Neuron (in vitro differentiated cells): ENCODE results near the gene RHOT1.
A peak's percentile ranks its signal among the peaks of the same experiment; 100 is the strongest.
"Not testable (repeated sequence)": the region's sequence is repeated elsewhere in the genome, so short reads cannot be mapped to it uniquely, and the experiment has no call there.

Experiments
- H2AFZ ChIP-seq: one replicate; pipeline ENCODE4 v1.6.1; 2013; ENCODE audit warnings: low read depth, mild to moderate bottlenecking, inconsistent platforms, low read length, moderate library complexity
- H3K27me3 ChIP-seq: one replicate; pipeline ENCODE4 v1.6.1; 2013; ENCODE audit warnings: low read length; ENCODE audit not compliant: insufficient read depth
- H3K36me3 ChIP-seq: one replicate; pipeline ENCODE4 v1.6.1; 2013; ENCODE audit warnings: low read length; ENCODE audit not compliant: insufficient read depth
- H3K4me1 ChIP-seq: one replicate; pipeline ENCODE4 v1.6.1; 2013; ENCODE audit warnings: low read length; ENCODE audit not compliant: insufficient read depth
- H3K4me3 ChIP-seq: 2 replicates; pipeline ENCODE4 v1.5.1; 2013; ENCODE audit warnings: mild to moderate bottlenecking, low read length, moderate library complexity
- H3K9me3 ChIP-seq: one replicate; pipeline ENCODE4 v1.6.1; 2013; ENCODE audit warnings: low read length

RHOT1 gene

GRCh38 chr17:32112416-32112815 lies 29.9 kb upstream of the RHOT1 start:
- Histone ChIP-seq H3K27me3 (no peaks in the 10 kb centered on the region), H2AFZ (no peak overlapping the region), H3K9me3 (no peaks in the 10 kb centered on the region), H3K4me3 (no peak overlapping the region), H3K36me3 (no peaks in the 10 kb centered on the region), H3K4me1 (peaks cover 5% of the 10 kb centered on the region)

GRCh38 chr17:32114536-32114935 lies 27.8 kb upstream of the RHOT1 start:
- H2AFZ ChIP-seq, result peak overlapping the region; percentile 24
- no peaks in the 10 kb centered on the region for H3K36me3 ChIP-seq
- peaks cover 5% of the 10 kb centered on the region for H3K4me1 ChIP-seq
- no peaks in the 10 kb centered on the region for H3K9me3 ChIP-seq
- no peak overlapping the region for H3K4me3 ChIP-seq
- no peaks in the 10 kb centered on the region for H3K27me3 ChIP-seq

GRCh38 chr17:32115546-32115945 lies 26.8 kb upstream of the RHOT1 start:
- H2AFZ ChIP-seq, H3K4me3 ChIP-seq, H3K27me3 ChIP-seq, H3K9me3 ChIP-seq, H3K36me3 ChIP-seq: not testable (repeated sequence)
- peaks cover 11% of the 10 kb centered on the region for H3K4me1 ChIP-seq

DNA sequence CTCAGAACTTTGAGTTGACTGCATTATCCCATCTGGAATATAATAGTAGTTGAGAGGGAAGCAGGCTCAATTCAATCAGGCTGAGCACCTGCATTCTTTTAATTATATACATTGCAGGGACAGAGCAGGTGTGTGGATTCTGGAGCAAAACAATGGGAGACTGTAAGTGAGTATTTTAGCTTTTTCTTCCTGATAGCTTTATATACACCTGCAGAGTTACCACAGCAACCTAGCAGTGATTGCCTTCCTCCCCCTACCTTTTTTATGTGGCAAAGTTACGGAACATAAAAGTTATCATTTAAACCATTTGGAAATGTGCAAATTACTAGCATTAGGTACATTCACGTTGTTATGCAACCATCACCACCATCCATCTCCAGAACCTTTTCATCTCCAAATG lies 25.4 kb upstream of the RHOT1 start:
- Histone ChIP-seq H3K4me1 (peaks cover 6% of the 10 kb centered on the region), H3K9me3 (no peaks in the 10 kb centered on the region), H3K36me3 (no peaks in the 10 kb centered on the region), H3K4me3 (no peak overlapping the region), H3K27me3 (no peaks in the 10 kb centered on the region), H2AFZ (no peak overlapping the region)

DNA sequence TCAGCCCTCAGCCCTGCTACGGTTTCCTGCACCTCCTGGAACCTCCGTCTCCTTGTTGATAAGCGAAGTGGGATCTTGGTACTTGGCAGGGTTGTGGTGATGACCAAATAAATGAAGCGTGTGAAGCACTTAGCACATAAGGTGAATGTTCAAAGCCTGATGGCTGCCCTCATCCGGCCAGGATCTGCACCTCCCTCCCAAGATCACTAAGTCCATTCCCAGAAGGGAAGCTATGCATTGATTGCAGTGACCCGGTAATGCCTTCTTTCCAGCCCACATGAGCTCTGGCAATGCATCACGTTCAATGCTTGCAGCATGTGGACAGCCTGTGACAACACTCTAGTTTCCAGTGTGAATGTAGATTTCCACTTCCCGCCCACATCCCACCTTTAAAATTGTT lies 24.9 kb upstream of the RHOT1 start:
- Histone ChIP-seq H3K27me3 (no peaks in the 10 kb centered on the region), H3K4me3 (no peak overlapping the region), H3K36me3 (no peaks in the 10 kb centered on the region), H3K9me3 (no peaks in the 10 kb centered on the region), H3K4me1 (peaks cover 6% of the 10 kb centered on the region), H2AFZ (no peak overlapping the region)

DNA sequence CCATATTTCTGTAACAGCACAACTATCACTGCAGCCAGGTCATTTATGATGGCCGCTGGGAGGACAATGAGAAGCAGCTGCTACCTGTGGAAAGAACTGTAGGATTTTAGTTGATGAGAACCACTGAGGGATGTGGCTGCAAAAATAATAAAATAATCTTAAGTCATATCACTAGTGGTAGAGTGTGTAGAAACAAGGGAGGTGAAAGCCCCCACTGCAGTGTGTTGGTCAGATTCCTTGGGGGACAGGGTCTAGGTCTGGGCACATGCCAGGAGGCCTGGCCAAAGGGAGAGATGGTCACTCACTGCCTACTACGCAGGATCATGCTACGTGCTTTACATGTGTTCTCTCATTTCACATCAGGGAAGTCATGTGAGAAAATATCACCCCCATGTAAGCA lies 24.2 kb upstream of the RHOT1 start:
- H2AFZ ChIP-seq, H3K4me3 ChIP-seq, H3K9me3 ChIP-seq, H3K27me3 ChIP-seq, H3K4me1 ChIP-seq, H3K36me3 ChIP-seq: not testable (repeated sequence)

GRCh38 chr17:32118835-32119234 lies 23.5 kb upstream of the RHOT1 start:
- no peak overlapping the region for H3K4me3 ChIP-seq
- H3K9me3 ChIP-seq, result no peaks in the 10 kb centered on the region
- H3K27me3 ChIP-seq, result no peaks in the 10 kb centered on the region
- no peaks in the 10 kb centered on the region for H3K36me3 ChIP-seq
- peaks cover 6% of the 10 kb centered on the region for H3K4me1 ChIP-seq
- no peak overlapping the region for H2AFZ ChIP-seq

DNA sequence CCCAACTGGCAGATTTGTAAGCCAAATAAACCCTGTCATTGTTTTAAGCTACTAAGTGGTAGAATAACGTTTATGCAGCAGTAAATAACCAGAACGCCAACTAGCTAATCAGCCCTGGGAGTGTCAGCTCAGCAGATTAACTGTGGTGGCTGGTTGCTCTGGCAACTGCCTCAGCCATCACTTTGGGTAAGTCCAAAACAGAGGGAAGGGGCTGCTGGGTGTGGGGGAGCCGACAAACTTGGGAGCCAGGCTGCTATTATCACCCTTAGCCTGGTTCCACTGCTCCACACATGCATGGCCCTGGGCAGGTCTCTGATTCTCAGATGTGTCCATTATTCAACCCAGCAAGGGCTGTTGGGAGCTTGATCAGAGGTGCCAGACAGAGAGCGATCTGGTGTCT lies 22.2 kb upstream of the RHOT1 start:
- H3K4me3 ChIP-seq, result no peak overlapping the region
- H3K27me3 ChIP-seq, result no peaks in the 10 kb centered on the region
- no peaks in the 10 kb centered on the region for H3K9me3 ChIP-seq
- H3K4me1 ChIP-seq, result peaks cover 6% of the 10 kb centered on the region
- H3K36me3 ChIP-seq, result no peaks in the 10 kb centered on the region
- no peak overlapping the region for H2AFZ ChIP-seq

GRCh38 chr17:32120716-32121115 lies 21.6 kb upstream of the RHOT1 start:
- peaks cover 6% of the 10 kb centered on the region for H3K4me1 ChIP-seq
- no peaks in the 10 kb centered on the region for H3K9me3 ChIP-seq
- H2AFZ ChIP-seq, result no peak overlapping the region
- no peaks in the 10 kb centered on the region for H3K27me3 ChIP-seq
- no peak overlapping the region for H3K4me3 ChIP-seq
- H3K36me3 ChIP-seq, result no peaks in the 10 kb centered on the region

GRCh38 chr17:32123782-32124181 lies 18.5 kb upstream of the RHOT1 start:
- Histone ChIP-seq H3K4me1 (peaks cover 9% of the 10 kb centered on the region), H3K36me3 (no peaks in the 10 kb centered on the region), H3K9me3 (no peaks in the 10 kb centered on the region)

DNA sequence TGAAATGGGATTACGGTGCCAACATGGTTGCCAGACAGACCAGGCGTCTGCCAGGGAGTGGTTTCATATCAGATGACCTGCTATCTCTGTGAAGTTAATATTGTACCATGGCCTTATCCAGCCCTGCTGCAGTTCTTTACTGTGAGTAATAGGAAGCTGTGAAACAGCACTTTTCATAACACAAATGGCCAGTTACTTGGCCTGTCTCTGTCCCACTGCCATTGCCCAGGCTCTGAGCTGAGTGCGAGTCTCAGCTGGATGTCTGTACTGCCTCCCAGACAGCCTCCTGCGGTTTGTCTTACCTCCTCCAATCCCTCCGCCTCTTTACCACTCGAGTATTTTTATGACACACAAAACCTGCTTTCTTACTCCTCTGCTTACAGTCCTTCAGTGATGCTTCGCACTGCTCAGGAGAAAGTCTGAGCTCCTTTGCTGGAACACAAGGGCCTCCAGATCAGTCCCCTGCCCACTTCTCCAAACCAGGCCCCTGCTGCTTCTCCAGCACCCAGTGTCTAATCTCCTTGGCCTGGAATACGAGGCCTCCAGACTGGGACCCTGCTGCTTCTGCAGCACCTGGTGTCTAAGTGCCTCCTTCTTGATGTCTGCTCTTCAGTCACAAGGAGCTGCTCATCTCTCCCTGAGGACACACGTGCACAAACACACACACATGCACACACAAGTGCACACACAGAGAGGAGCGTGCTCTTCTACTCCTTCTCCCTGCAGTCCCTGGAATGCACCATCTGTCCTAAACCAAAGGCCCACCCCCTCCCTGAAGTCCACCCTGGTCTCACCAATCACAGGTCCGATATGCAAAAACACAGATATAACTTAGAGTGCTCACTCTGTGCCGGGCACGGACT lies 17.1 kb upstream of the RHOT1 start:
- H3K36me3 ChIP-seq, result no peaks in the 10 kb centered on the region
- no peak overlapping the region for H3K4me3 ChIP-seq
- H3K4me1 ChIP-seq, result peaks cover 5% of the 10 kb centered on the region
- H3K9me3 ChIP-seq, result no peaks in the 10 kb centered on the region
- H2AFZ ChIP-seq, result no peak overlapping the region
- H3K27me3 ChIP-seq, result no peaks in the 10 kb centered on the region

More at GRCh38 chr17:32123782-32124181, 18.5 kb upstream of the RHOT1 start:
- H2AFZ ChIP-seq, result no peak overlapping the region
- H3K4me3 ChIP-seq, result no peak overlapping the region
- no peaks in the 10 kb centered on the region for H3K27me3 ChIP-seq

GRCh38 chr17:32125848-32126153 lies 16.5 kb upstream of the RHOT1 start:
- Histone ChIP-seq H3K4me3 (no peak overlapping the region), H2AFZ (no peak overlapping the region), H3K4me1 (peaks cover 3% of the 10 kb centered on the region)

GRCh38 chr17:32126325-32126724 lies 16.0 kb upstream of the RHOT1 start:
- no peak overlapping the region for H2AFZ ChIP-seq
- H3K36me3 ChIP-seq, result no peaks in the 10 kb centered on the region
- no peaks in the 10 kb centered on the region for H3K9me3 ChIP-seq
- H3K27me3 ChIP-seq, result no peaks in the 10 kb centered on the region
- no peak overlapping the region for H3K4me3 ChIP-seq
- peaks cover 3% of the 10 kb centered on the region for H3K4me1 ChIP-seq

More at GRCh38 chr17:32125848-32126153, 16.5 kb upstream of the RHOT1 start:
- H3K36me3 ChIP-seq, result no peaks in the 10 kb centered on the region
- no peaks in the 10 kb centered on the region for H3K9me3 ChIP-seq
- no peaks in the 10 kb centered on the region for H3K27me3 ChIP-seq

DNA sequence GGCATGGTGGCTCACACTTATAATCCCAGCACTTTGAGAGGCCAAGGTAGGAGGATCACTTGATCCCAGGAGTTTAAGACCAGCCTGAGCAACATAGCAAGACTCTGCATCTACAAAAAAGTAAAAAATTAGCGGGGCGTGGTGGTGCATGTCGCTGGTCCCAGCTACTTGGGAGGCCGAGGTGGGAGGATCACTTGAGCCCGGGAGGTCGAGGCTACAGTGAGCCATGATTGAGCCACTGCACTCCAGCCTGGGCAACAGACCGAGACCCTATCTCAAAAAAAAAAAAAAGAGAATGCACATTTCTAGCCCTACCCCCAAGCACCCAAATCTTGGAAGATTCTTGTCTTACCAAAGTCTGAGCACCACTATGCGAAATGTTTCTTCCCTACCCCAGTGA lies 15.6 kb upstream of the RHOT1 start:
- Histone ChIP-seq H3K36me3 (no peaks in the 10 kb centered on the region), H3K4me1 (peaks cover 3% of the 10 kb centered on the region), H3K4me3 (peak overlapping the region; percentile 63), H2AFZ (peak overlapping the region; percentile 81), H3K9me3 (no peaks in the 10 kb centered on the region), H3K27me3 (no peaks in the 10 kb centered on the region)
